HFF-Myc (cell line): ENCODE data around the gene PPP2R3B.
"Not testable (repeated sequence)": the region's sequence is repeated elsewhere in the genome, so short reads cannot be mapped to it uniquely, and the experiment has no call there.

Experiments used
- DNase-seq: peaks from one replicate; pipeline ENCODE4 v3.0.0-alpha.2; 2011; ENCODE audit warnings: low read depth; ENCODE audit errors: extremely low read depth
- H3K4me3 ChIP-seq: replicated peaks from 2 replicates; pipeline ENCODE4 v1.5.1; 2011; ENCODE audit warnings: low read depth, mild to moderate bottlenecking, control low read depth, low read length
- TF ChIP-seq, protein P1 (sequence below): IDR thresholded peaks from 2 replicates; pipeline ENCODE4 v1.5.1; 2012; ENCODE audit warnings: mild to moderate bottlenecking, low read depth, low read length, control low read depth; ENCODE audit errors: missing control alignments

Gene PPP2R3B

DNA sequence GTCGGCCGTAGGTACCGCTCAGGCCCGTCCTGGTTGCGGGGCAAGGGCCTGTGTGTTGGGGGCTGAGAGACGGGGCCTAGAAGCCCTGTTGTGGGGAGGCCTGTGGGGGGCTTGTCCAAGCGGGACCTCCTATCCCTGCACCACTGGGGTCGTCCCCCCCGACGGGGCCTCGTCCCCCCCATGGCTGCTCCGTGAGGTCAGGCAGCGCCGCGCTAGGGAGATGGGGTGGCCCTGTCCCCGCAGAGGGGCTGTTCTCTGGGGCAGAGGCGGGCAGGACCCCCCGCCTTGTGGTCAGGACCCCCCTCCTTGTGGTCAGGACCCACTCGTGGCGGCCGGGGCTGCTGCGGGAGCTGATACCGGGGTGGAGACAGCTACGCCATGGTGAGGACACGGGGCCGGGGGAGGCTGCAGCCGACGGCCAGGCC, 56.0 kb downstream of the PPP2R3B start:
- TF ChIP-seq, protein P1, sequence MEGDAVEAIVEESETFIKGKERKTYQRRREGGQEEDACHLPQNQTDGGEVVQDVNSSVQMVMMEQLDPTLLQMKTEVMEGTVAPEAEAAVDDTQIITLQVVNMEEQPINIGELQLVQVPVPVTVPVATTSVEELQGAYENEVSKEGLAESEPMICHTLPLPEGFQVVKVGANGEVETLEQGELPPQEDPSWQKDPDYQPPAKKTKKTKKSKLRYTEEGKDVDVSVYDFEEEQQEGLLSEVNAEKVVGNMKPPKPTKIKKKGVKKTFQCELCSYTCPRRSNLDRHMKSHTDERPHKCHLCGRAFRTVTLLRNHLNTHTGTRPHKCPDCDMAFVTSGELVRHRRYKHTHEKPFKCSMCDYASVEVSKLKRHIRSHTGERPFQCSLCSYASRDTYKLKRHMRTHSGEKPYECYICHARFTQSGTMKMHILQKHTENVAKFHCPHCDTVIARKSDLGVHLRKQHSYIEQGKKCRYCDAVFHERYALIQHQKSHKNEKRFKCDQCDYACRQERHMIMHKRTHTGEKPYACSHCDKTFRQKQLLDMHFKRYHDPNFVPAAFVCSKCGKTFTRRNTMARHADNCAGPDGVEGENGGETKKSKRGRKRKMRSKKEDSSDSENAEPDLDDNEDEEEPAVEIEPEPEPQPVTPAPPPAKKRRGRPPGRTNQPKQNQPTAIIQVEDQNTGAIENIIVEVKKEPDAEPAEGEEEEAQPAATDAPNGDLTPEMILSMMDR = no peak
- no peak overlapping the region for H3K4me3 ChIP-seq
- no peak for DNase-seq

DNA sequence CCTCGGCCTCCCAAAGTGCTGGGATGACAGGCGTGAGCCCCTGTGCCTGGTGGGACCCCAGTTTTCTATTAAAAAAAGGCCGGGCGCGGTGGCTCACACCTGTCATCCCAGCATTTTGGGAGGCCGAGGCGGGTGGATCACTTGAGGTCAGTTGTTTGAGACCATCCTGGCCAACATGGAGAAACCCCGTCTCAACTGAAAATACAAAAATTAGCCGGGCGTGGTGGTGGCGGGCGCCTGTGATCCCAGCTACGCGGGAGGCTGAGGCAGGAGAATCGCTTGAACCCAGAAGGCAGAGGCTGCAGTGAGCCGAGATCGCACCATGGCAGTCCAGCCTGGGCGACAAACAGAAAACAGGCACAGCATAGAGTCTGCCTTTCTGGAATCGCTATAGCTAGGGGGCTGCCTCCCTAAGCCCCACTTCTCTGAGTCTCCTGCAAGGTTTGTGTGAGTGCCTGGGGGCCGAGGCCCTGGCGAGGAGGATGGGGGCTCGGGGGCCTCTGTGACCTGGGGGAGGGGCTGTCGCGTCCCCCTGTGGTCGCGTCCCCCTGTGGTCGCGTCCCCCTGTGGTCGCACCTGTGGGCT, 56.5 kb downstream of the PPP2R3B start:
- H3K4me3 ChIP-seq, DNase-seq: not testable (repeated sequence)

DNA sequence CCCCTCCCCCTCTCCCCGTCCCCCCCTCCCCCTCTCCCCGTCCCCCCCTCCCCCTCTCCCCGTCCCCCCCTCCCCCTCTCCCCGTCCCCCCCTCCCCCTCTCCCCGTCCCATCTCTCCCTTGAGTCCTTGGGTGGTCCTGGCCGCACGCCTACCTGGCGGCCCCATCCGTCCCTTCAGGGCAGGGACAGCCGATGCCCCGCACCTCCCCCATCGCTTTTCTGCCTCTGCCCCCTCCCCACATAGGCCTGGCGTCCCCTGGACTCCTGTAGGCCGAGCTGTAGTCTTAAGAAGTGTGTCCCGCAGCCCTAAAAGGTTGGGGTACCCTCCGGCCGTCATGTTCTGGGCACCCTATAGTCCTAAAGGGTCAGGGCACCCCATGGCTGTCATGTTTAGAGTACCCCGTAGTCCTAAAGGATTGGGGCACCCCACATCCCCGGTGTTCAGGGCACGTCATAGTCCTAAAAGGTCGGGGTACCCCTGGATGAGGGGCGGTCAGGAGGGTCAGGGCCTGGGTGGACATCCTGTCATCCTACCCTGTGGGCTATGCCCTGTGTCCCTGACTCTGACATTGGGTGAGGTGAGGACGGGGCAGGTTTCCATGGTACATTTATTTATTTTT, 57.3 kb downstream of the PPP2R3B start:
- no peak overlapping the region for H3K4me3 ChIP-seq
- DNase-seq = no peak

DNA sequence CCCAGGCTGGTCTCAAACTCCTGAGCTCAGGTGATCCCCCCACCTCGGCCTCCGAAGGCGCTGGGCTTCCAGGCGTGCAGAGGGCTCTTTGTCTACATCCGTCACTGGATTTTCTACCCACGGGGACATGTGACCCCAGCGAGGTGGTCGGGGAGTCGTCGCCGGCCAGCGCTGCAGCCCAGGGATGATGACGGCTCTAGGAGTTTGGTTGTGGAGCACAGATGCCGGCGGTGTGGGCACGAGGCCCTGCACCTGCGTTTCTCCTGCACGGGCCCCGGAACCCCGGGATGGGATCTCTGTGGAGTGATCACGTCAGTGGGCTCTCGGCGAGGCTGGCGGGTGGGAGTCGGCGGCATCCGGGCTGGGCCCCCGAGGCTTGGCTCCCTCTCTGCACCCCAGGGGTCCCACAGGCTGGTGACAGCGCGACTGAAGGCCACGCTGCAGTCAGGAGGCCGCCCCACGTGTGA, 59.0 kb downstream of the PPP2R3B start:
- no peak for DNase-seq
- TF ChIP-seq, protein P1 = no peak

More for the DNA sequence above, 57.3 kb downstream of the PPP2R3B start:
- TF ChIP-seq, protein P1 = no peak

DNA sequence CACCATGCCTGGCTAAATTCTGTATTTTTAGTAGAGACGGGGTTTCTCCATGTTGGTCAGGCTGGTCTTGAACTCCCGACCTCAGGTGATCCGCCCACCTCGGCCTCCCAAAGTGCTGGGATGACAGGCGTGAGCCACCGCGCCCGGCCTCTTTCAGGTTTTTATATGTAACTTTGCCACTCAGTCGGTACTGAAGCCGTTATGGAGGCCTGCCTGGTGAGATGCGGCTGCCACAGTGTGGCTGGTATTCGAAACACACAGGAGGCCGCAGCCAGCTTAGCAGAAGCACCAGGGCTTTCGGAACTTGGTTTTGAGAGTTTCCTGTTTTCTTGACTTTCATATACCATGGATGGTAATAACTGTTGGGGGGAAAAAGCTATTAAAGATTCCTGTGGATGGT, 62.0 kb downstream of the PPP2R3B start:
- H3K4me3 ChIP-seq, DNase-seq: not testable (repeated sequence)

More for the DNA sequence above, 59.0 kb downstream of the PPP2R3B start:
- H3K4me3 ChIP-seq = no peak overlapping the region

DNA sequence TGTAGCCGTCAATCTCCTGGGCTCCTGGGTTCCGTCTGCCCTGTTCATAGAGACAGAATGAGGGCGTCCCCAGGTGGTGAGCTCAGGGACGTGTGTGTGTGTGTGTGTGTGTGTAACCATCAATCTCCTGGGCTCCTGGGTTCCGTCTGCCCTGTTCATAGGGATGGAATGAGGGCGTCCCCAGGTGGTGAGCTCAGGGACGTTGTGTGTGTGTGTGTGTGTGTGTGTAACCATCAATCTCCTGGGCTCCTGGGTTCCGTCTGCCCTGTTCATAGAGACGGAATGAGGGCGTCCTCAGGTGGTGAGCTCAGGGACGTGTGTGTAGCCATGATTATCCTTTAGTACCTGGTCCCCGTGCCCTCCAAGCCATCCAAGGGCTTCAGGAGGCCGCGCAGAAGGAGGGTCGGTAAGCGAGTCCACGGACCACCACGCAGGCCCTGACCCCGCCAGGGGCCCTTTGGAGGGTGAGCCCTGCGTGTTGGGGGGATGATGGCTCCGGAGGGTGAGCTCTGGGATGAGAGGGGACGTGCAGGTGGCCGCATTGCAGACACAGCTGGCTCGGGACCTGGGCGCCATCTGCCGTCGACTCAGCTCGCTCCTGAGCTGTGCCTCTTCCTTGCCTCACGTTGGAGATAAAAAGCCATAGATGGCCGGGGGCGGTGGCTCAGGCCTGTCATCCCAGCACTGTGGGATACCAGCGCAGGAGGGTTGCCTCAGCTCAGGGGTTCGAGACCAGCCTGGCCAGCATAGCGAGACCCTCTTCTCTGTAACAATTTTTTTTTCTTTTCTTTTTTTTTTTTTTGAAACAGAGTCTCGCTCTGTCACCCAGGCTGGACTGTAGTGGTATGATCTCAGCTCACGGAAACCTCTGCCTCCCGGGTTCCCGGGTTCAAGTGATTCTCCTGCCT, 62.7 kb downstream of the PPP2R3B start:
- TF ChIP-seq, protein P1 = peak; percentile 38
- no peak overlapping the region for H3K4me3 ChIP-seq
- DNase-seq = no peak

DNA sequence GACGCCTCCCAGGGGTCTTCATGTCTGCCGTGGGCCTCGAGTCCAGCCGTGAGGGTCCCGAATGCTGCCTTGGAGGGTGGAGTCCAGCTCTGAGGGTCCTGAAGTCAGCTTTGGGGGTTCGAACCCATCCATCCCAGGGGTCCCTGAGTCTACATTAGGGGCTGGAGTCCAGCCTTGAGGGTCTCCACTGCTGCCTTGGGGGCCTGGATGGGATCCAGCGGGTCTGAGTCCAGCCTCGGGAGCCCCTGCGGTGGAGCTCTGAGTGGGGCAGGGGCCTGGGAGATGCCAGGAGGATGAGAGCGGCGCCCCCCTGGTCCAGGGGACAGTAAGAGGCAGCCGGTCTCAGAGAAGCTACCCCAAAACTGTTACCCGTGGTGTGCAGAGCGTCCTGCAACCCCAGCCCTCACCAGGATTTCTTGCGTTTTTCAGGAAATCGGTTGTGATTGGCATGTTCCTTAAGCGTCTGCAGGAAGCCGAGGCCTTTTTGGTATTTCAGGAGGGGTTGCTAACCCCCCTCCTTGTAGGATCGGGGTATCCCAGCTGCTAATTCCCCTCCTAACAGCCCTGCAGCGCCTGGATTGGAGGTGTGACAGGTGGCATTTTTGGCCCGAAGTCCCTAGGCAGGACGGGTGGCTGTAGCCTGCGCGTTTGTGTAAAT, 66.5 kb downstream of the PPP2R3B start:
- peak overlapping the region; percentile 84 for H3K4me3 ChIP-seq
- TF ChIP-seq, protein P1 = no peak
- DNase-seq = no peak
